ENCODE data around the gene RET.

- TF ChIP-seq CTCF (conservative IDR thresholded peaks at IDR 0.05; ENCODE audit: low read depth, low read length), result no peak
- TF ChIP-seq EZH2 (IDR thresholded peaks at IDR 0.05; ENCODE audit: borderline replicate concordance, low read depth, low read length, poor library complexity, severe bottlenecking), result no peak
These were observed 37.3 kb downstream of the RET start for GRCh38 chr10:43114088-43114742.
